Fibroblast of the aortic adventitia (primary cell): Measurements from ENCODE around the gene SPATA19. TPM values are rescaled to one million over a fixed set of nuclear protein-coding genes. Genes with fewer than 3 reads are reported as not detected.

Experiments used
- DNase-seq: peaks from one replicate; pipeline ENCODE4 v3.0.0-alpha.2; 2010; ENCODE audit warnings: low read depth
- H3K4me3 ChIP-seq: 2 replicates; pipeline ENCODE4 v1.5.1; 2011; ENCODE audit warnings: low read depth, mild to moderate bottlenecking, control low read depth, low read length, moderate library complexity
- CTCF ChIP-seq: IDR thresholded peaks from 2 replicates; pipeline ENCODE4 v1.5.1; 2011; ENCODE audit warnings: mild to moderate bottlenecking, low read length, control low read depth, inconsistent platforms; ENCODE audit not compliant: insufficient read depth
- total RNA-seq: library from RNA; depleted of rRNA; stranded (reverse); fragments of >200 nt; gene quantifications from 2 replicates; pipeline ENCODE4 v1.2.3, GENCODE V29; 2012; ENCODE audit warnings: low replicate concordance

Gene SPATA19
- total RNA-seq, 1 donor, result not detected

- no peak for TF ChIP-seq CTCF
- no peak for DNase-seq
- H3K4me3 ChIP-seq, result no peak overlapping the region
Measured at GRCh38 chr11:133832096-133832990, 13.0 kb downstream of the SPATA19 start.

- no peak for DNase-seq
- H3K4me3 ChIP-seq, result no peak overlapping the region
- no peak for TF ChIP-seq CTCF
Measured at GRCh38 chr11:133830931-133831907, 14.1 kb downstream of the SPATA19 start.

- TF ChIP-seq CTCF, result no peak
- DNase-seq, result no peak
- no peak overlapping the region for H3K4me3 ChIP-seq
Measured at GRCh38 chr11:133829566-133829965, 15.7 kb downstream of the SPATA19 start.

GRCh38 chr11:133828871-133829270 is 16.4 kb downstream of the SPATA19 start:
- no peak for TF ChIP-seq CTCF
- H3K4me3 ChIP-seq, result no peak overlapping the region
- no peak for DNase-seq

DNA sequence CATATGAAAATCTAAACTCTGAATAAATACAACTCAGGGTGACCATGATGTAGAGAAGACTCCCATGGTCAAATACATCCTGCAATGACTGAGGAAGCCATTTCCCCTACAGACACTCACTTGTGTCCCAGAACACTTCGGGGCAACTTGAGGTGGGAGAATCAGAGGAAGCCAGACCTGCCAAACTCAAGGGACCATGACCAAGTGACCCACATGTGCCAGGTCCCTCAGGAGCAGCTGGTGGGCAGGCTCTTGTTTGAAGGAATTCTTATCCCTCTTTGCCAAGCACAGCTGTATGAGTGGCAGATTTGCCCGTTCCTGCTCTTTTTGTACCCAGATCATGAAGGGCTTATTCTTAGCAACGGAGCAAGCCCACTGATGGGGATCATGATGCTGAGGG is 17.8 kb downstream of the SPATA19 start:
- H3K4me3 ChIP-seq, result no peak overlapping the region
- no peak for DNase-seq
- TF ChIP-seq CTCF, result no peak

DNA sequence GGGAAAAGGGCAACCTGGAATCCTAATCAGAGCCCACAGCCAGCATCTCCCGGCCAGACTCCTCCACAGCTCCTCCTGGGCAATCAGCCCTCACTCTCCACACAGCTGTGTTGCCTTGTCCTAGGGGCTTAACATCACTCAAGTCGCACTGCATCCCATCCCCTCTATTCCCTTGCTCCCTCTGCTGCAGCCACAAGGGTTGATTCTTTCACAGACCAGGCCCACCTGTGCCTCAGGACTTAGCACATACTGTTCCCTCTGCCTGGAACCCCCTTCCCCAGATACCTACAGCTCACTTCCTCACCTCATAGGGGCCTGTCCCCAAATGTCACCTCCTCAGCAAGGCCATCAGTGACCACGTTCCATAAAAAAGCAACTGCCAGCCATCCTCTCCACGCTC is 18.4 kb downstream of the SPATA19 start:
- no peak for DNase-seq
- H3K4me3 ChIP-seq, result no peak overlapping the region
- TF ChIP-seq CTCF, result no peak
